ENCODE measurements around the gene NAV2.

NAV2 gene

DNA sequence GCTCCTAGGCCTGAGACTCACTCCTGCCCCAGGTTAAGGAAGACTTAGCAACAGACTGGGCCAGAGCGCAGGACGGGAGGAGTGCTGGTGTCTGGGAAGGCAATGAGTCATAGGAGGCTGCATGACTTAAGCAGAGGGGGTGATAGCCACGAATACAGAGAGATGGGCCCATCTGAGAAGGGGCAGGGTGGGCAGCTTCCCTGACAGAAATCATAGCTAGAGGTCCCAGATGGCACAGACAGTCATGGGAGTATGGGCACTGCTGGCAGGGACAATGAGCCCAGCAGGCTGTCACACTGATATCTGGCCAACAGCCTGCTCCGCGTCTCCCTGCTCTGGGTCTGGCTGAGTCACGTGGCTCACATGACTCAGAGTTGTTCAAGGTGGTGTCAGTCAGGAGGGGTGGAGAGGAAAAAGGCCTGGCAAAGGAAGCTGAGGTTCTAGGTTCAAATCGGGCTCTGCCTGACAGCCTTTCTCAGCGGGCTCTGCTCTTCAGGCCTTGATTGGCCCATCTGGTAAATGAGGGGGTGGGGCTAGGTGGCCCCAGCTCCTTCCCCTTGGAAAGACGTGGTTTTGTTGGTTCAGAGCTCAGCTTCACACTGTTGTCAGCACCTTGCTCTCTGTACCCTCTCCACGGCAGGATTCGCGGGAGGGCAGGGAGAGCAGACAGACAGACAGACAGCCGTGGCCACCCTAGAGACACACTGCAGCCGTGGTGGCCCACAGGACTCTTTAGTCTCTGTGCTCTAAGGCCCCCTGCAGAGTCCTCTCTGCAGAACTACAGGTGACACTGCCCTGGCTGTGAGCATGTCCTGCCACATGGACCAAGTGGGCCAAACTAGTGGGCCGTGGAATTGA lies 399.9 kb downstream of the NAV2 start:
- TF ChIP-seq ZNF8 (CRISPR knock-in tag; IDR thresholded peaks at IDR 0.05) (no peak), ZNF565 (CRISPR knock-in tag; conservative IDR thresholded peaks at IDR 0.05; ENCODE audit: low read depth) (no peak), SNAI2 (CRISPR knock-in tag; IDR thresholded peaks at IDR 0.05) (no peak), CSDC2 (CRISPR knock-in tag; IDR thresholded peaks at IDR 0.05) (peak; percentile 64; the same call in 1 of the 2 replicates), BACH2 (CRISPR knock-in tag; IDR thresholded peaks at IDR 0.05; ENCODE audit: borderline replicate concordance) (no peak), ISL1 (CRISPR knock-in tag; IDR thresholded peaks at IDR 0.05) (0 out of 2 replicates have a peak, but pooled peaks have one; percentile 32), ESRRG (CRISPR knock-in tag; IDR thresholded peaks at IDR 0.05) (no peak), TCF4 (CRISPR knock-in tag; IDR thresholded peaks at IDR 0.05; ENCODE audit: borderline replicate concordance) (no peak)
- TF ChIP-seq, protein P1, sequence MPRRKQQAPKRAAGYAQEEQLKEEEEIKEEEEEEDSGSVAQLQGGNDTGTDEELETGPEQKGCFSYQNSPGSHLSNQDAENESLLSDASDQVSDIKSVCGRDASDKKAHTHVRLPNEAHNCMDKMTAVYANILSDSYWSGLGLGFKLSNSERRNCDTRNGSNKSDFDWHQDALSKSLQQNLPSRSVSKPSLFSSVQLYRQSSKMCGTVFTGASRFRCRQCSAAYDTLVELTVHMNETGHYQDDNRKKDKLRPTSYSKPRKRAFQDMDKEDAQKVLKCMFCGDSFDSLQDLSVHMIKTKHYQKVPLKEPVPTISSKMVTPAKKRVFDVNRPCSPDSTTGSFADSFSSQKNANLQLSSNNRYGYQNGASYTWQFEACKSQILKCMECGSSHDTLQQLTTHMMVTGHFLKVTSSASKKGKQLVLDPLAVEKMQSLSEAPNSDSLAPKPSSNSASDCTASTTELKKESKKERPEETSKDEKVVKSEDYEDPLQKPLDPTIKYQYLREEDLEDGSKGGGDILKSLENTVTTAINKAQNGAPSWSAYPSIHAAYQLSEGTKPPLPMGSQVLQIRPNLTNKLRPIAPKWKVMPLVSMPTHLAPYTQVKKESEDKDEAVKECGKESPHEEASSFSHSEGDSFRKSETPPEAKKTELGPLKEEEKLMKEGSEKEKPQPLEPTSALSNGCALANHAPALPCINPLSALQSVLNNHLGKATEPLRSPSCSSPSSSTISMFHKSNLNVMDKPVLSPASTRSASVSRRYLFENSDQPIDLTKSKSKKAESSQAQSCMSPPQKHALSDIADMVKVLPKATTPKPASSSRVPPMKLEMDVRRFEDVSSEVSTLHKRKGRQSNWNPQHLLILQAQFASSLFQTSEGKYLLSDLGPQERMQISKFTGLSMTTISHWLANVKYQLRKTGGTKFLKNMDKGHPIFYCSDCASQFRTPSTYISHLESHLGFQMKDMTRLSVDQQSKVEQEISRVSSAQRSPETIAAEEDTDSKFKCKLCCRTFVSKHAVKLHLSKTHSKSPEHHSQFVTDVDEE (CRISPR knock-in tag; IDR thresholded peaks at IDR 0.05) = no peak
- TF ChIP-seq, protein P2, sequence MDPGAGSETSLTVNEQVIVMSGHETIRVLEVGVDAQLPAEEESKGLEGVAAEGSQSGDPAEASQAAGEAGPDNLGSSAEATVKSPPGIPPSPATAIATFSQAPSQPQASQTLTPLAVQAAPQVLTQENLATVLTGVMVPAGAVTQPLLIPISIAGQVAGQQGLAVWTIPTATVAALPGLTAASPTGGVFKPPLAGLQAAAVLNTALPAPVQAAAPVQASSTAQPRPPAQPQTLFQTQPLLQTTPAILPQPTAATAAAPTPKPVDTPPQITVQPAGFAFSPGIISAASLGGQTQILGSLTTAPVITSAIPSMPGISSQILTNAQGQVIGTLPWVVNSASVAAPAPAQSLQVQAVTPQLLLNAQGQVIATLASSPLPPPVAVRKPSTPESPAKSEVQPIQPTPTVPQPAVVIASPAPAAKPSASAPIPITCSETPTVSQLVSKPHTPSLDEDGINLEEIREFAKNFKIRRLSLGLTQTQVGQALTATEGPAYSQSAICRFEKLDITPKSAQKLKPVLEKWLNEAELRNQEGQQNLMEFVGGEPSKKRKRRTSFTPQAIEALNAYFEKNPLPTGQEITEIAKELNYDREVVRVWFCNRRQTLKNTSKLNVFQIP (CRISPR knock-in tag; IDR thresholded peaks at IDR 0.05; ENCODE audit: borderline replicate concordance, low read depth) = no peak
- TF ChIP-seq, protein P3, sequence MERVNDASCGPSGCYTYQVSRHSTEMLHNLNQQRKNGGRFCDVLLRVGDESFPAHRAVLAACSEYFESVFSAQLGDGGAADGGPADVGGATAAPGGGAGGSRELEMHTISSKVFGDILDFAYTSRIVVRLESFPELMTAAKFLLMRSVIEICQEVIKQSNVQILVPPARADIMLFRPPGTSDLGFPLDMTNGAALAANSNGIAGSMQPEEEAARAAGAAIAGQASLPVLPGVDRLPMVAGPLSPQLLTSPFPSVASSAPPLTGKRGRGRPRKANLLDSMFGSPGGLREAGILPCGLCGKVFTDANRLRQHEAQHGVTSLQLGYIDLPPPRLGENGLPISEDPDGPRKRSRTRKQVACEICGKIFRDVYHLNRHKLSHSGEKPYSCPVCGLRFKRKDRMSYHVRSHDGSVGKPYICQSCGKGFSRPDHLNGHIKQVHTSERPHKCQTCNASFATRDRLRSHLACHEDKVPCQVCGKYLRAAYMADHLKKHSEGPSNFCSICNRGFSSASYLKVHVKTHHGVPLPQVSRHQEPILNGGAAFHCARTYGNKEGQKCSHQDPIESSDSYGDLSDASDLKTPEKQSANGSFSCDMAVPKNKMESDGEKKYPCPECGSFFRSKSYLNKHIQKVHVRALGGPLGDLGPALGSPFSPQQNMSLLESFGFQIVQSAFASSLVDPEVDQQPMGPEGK (CRISPR knock-in tag; IDR thresholded peaks at IDR 0.05; ENCODE audit: borderline replicate concordance) = peak; percentile 59; the same call in 1 of the 2 replicates
- peak; percentile 89 for ATAC-seq

DNA sequence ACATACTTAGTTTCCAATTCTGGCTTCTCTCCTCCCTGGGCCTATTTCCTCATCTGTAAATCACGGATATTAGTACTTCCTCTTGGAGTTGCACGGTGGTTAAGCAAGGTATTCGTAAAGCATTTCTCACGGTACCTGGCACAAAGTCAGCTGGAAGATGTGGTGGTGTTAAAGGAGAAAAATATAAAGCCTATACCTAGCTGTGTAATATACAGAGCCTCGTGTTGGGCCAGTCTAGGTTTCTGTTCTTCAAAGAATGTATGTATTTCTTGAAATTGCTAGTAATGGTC lies 400.5 kb downstream of the NAV2 start:
- TF ChIP-seq CSDC2 (CRISPR knock-in tag; IDR thresholded peaks at IDR 0.05) (no peak), SNAI2 (CRISPR knock-in tag; IDR thresholded peaks at IDR 0.05) (no peak), ZNF565 (CRISPR knock-in tag; conservative IDR thresholded peaks at IDR 0.05; ENCODE audit: low read depth) (no peak), ISL1 (CRISPR knock-in tag; IDR thresholded peaks at IDR 0.05) (no peak), ZFP30 (CRISPR knock-in tag; IDR thresholded peaks at IDR 0.05) (no peak), OSR1 (CRISPR knock-in tag; IDR thresholded peaks at IDR 0.05) (no peak)
- TF ChIP-seq, protein P4, sequence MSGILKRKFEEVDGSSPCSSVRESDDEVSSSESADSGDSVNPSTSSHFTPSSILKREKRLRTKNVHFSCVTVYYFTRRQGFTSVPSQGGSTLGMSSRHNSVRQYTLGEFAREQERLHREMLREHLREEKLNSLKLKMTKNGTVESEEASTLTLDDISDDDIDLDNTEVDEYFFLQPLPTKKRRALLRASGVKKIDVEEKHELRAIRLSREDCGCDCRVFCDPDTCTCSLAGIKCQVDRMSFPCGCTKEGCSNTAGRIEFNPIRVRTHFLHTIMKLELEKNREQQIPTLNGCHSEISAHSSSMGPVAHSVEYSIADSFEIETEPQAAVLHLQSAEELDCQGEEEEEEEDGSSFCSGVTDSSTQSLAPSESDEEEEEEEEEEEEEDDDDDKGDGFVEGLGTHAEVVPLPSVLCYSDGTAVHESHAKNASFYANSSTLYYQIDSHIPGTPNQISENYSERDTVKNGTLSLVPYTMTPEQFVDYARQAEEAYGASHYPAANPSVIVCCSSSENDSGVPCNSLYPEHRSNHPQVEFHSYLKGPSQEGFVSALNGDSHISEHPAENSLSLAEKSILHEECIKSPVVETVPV (CRISPR knock-in tag; IDR thresholded peaks at IDR 0.05) = no peak
- ATAC-seq = no peak

DNA sequence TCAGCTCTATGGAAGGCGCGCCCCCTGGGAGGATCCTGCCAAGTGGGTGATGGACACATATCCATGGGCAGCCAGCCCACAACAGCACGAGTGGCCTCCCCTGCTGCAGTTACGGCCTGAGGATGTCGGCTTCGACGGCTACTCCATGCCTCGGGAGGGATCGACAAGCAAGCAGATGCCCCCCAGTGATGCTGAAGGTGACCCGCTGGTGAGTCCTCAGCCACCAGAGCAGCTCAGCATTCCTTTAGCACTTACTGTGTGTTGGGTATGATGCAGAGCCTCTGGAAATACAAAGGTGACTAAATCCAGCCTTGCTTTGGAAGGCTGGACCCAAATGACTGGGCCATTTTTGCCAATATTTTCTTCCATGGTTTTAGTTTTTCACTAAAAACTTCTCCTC lies 402.0 kb downstream of the NAV2 start:
- ATAC-seq = no peak
- no peak for TF ChIP-seq ARNTL (CRISPR knock-in tag; IDR thresholded peaks at IDR 0.05; ENCODE audit: borderline replicate concordance, low read depth)
- no peak for TF ChIP-seq ESRRG (CRISPR knock-in tag; IDR thresholded peaks at IDR 0.05)
- no peak for TF ChIP-seq SNAI2 (CRISPR knock-in tag; IDR thresholded peaks at IDR 0.05)
- TF ChIP-seq, protein P4 (CRISPR knock-in tag; IDR thresholded peaks at IDR 0.05) = no peak
- TF ChIP-seq ZFP3 (CRISPR knock-in tag; IDR thresholded peaks at IDR 0.05) = no peak
- TF ChIP-seq ZNF565 (CRISPR knock-in tag; conservative IDR thresholded peaks at IDR 0.05; ENCODE audit: low read depth) = no peak
- no peak for TF ChIP-seq ISL1 (CRISPR knock-in tag; IDR thresholded peaks at IDR 0.05)
- no peak for TF ChIP-seq RARB (CRISPR knock-in tag; IDR thresholded peaks at IDR 0.05)
- no peak for TF ChIP-seq TOX (CRISPR knock-in tag; IDR thresholded peaks at IDR 0.05; ENCODE audit: borderline replicate concordance)
- TF ChIP-seq OSR1 (CRISPR knock-in tag; IDR thresholded peaks at IDR 0.05) = no peak

Data from SK-N-SH treated with all-trans-retinoic acid at 6 μM for 48 hours (cell line).